ENCODE data around the gene EDC4.
"Not testable (repeated sequence)": the region's sequence is repeated elsewhere in the genome, so short reads cannot be mapped to it uniquely, and the experiment has no call there.

The EDC4 gene, protein sequence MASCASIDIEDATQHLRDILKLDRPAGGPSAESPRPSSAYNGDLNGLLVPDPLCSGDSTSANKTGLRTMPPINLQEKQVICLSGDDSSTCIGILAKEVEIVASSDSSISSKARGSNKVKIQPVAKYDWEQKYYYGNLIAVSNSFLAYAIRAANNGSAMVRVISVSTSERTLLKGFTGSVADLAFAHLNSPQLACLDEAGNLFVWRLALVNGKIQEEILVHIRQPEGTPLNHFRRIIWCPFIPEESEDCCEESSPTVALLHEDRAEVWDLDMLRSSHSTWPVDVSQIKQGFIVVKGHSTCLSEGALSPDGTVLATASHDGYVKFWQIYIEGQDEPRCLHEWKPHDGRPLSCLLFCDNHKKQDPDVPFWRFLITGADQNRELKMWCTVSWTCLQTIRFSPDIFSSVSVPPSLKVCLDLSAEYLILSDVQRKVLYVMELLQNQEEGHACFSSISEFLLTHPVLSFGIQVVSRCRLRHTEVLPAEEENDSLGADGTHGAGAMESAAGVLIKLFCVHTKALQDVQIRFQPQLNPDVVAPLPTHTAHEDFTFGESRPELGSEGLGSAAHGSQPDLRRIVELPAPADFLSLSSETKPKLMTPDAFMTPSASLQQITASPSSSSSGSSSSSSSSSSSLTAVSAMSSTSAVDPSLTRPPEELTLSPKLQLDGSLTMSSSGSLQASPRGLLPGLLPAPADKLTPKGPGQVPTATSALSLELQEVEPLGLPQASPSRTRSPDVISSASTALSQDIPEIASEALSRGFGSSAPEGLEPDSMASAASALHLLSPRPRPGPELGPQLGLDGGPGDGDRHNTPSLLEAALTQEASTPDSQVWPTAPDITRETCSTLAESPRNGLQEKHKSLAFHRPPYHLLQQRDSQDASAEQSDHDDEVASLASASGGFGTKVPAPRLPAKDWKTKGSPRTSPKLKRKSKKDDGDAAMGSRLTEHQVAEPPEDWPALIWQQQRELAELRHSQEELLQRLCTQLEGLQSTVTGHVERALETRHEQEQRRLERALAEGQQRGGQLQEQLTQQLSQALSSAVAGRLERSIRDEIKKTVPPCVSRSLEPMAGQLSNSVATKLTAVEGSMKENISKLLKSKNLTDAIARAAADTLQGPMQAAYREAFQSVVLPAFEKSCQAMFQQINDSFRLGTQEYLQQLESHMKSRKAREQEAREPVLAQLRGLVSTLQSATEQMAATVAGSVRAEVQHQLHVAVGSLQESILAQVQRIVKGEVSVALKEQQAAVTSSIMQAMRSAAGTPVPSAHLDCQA (N-terminal part only)

DNA sequence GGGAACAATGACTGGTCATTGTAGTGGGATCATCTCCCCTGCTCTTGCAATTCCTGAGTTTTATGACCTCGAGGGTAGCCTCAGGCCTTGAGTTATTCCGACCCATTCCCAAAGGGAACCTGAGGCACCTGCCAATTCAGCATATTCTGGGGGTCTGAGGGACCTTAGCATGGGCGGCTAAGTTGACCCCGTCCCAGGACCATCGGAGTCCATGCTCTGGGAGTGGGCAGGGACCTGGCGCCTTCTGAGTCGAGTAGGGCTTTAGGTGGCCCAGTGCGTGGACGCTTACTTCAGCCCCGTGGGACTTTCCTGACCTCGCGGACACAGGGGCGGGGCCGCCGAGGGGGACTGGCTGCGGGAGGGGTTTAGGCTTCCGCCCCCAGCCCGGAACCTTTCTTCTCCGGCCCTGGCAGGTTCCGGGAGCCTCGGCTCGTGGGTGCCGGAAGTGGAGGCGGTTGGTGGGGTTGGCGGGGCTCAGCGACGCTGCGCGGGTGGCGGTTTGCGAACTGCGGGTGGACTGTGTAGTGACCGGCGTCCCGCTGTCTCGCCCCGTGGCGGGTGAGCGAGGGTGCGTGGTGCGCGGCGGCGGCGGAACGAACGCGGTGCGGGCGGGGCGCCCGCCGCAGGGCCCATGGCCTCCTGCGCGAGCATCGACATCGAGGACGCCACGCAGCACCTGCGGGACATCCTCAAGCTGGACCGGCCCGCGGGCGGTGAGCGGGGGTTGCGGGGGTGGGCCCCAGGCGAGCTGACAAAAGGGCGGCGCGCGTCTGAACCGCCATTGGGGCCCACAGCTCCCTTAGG, at the start of gene EDC4:
EDC4 (plus strand) TSS at position 422 of the 804 bp plus-strand sequence; CDS start at position 632, 210 bp downstream.
- Histone ChIP-seq H3K4me1 (ENCODE audit: control insufficient read depth, insufficient read depth, low read length) (peaks cover 13% of the 10 kb centered on the region; the same call in 1 of the 2 replicates), H3K27me3 (ENCODE audit: control insufficient read depth, insufficient read depth, low read length) (no peaks in the 10 kb centered on the region), H3K4me3 (ENCODE audit: low read depth, low read length) (peak within 1 kb of the TSS; percentile 97), H3K9me3 (ENCODE audit: control insufficient read depth, insufficient read depth, low read depth, low read length) (no peaks in the 10 kb centered on the region), H3K9ac (ENCODE audit: low read length) (peak within 1 kb of the TSS; percentile 94), H3K27ac (ENCODE audit: low read depth, low read length) (peak within 1 kb of the TSS; percentile 91), H3K36me3 (ENCODE audit: control insufficient read depth, insufficient read depth, low read length) (peaks cover 66% of the 10 kb centered on the region)

DNA sequence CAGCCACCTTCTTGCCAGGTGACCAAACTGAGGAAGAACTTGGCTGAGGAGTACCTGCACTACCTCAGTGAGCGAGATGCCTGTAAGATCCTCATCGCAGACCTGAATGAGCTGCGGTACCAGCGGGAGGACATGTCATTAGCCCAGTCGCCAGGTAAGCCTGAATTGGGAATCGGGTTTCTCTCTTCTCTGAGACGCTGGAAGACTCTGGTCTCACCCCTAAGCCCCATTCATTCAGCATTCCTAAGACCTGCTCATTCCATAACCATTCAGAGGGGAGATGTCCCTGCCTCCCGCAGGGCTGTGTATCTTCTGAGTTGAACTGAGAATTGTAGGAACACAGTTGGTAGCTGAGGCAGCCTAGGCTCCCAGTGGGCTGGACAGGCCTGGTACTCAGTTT, 47.7 kb upstream of the EDC4 start:
- no peaks in the 10 kb centered on the region for H3K4me1 ChIP-seq (ENCODE audit: control insufficient read depth, insufficient read depth, low read length)
- H3K9me3 ChIP-seq (ENCODE audit: control insufficient read depth, insufficient read depth, low read depth, low read length): no peaks in the 10 kb centered on the region
- no peak overlapping the region for H3K9ac ChIP-seq (ENCODE audit: low read length)
- no peak overlapping the region for H3K27ac ChIP-seq (ENCODE audit: low read depth, low read length)
- H3K36me3 ChIP-seq (ENCODE audit: control insufficient read depth, insufficient read depth, low read length): peaks cover 44% of the 10 kb centered on the region
- H3K4me3 ChIP-seq (ENCODE audit: low read depth, low read length): no peak overlapping the region
- H3K27me3 ChIP-seq (ENCODE audit: control insufficient read depth, insufficient read depth, low read length): no peaks in the 10 kb centered on the region

DNA sequence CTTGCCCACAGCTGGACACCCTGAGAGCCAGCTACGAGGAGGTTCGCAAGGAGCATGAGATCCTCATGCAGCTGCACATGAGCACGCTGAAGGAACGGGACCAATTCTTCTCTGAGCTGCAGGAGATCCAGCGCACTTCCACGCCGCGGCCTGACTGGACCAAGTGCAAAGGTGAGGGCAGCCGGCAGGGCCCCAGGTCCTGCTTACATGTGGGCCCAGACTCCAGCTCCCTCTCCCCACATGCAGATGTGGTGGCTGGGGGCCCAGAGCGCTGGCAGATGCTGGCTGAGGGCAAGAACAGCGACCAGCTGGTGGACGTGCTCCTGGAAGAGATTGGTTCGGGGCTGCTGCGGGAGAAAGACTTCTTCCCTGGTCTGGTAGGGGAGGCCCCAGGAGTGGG, 46.9 kb upstream of the EDC4 start:
- H3K4me1 ChIP-seq (ENCODE audit: control insufficient read depth, insufficient read depth, low read length): no peaks in the 10 kb centered on the region
- peaks cover 52% of the 10 kb centered on the region for H3K36me3 ChIP-seq (ENCODE audit: control insufficient read depth, insufficient read depth, low read length)
- H3K4me3 ChIP-seq (ENCODE audit: low read depth, low read length): no peak overlapping the region
- no peaks in the 10 kb centered on the region for H3K9me3 ChIP-seq (ENCODE audit: control insufficient read depth, insufficient read depth, low read depth, low read length)
- no peak overlapping the region for H3K27ac ChIP-seq (ENCODE audit: low read depth, low read length)
- H3K27me3 ChIP-seq (ENCODE audit: control insufficient read depth, insufficient read depth, low read length): no peaks in the 10 kb centered on the region
- H3K9ac ChIP-seq (ENCODE audit: low read length): no peak overlapping the region

DNA sequence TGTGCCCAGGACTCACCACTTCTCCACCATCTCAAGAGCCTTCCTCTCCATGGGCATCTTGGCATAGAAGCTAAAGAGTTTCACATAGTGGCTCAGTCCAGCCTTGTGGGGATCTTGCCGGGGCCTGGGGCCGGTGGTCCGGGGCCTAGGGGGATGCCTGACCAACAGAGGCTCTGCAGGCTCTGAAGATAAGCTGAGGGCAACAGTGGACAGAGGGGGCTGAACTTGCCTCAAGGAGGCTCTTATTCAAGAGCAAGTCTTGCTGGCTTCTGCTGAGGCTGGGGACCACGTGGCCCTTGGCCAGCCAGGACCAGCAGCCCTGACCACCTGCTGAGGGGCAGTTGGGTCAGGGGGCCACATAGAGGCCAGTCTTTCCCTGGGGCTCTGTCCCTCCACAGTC, 44.2 kb upstream of the EDC4 start:
- Histone ChIP-seq H3K36me3 (ENCODE audit: control insufficient read depth, insufficient read depth, low read length) (peaks cover 66% of the 10 kb centered on the region), H3K9ac (ENCODE audit: low read length) (no peak overlapping the region)

DNA sequence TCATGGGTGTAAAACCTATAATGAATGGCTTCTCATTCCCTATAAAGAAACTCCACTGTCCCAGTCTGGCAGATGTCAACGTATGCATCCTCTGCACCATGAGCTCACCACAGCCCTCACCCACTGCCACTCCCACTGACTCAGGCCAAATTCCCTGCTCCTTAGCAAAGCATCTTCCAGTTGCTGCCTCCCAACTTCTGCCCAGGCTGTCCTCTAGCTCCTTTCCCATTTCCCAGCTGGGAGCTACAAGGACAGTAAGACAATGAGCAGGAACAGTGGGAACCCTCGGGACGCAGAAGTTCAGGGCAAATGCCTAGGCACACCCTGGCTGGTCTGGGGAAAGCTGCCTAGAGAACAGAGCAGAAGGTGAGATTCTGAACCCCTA, 39.8 kb upstream of the EDC4 start:
- peaks cover 6% of the 10 kb centered on the region; the same call in 1 of the 2 replicates for H3K4me1 ChIP-seq (ENCODE audit: control insufficient read depth, insufficient read depth, low read length)
- peaks cover 42% of the 10 kb centered on the region for H3K36me3 ChIP-seq (ENCODE audit: control insufficient read depth, insufficient read depth, low read length)
- H3K27me3 ChIP-seq (ENCODE audit: control insufficient read depth, insufficient read depth, low read length): no peaks in the 10 kb centered on the region
- peak overlapping the region; percentile 77 for H3K9ac ChIP-seq (ENCODE audit: low read length)
- H3K27ac ChIP-seq (ENCODE audit: low read depth, low read length): no peak overlapping the region
- no peaks in the 10 kb centered on the region for H3K9me3 ChIP-seq (ENCODE audit: control insufficient read depth, insufficient read depth, low read depth, low read length)
- H3K4me3 ChIP-seq (ENCODE audit: low read depth, low read length): peak overlapping the region; percentile 62

More for the DNA sequence above, 44.2 kb upstream of the EDC4 start:
- Histone ChIP-seq H3K4me1 (ENCODE audit: control insufficient read depth, insufficient read depth, low read length) (peaks cover 6% of the 10 kb centered on the region; the same call in 1 of the 2 replicates), H3K27me3 (ENCODE audit: control insufficient read depth, insufficient read depth, low read length) (no peaks in the 10 kb centered on the region), H3K27ac (ENCODE audit: low read depth, low read length) (no peak overlapping the region), H3K4me3 (ENCODE audit: low read depth, low read length) (no peak overlapping the region), H3K9me3 (ENCODE audit: control insufficient read depth, insufficient read depth, low read depth, low read length) (no peaks in the 10 kb centered on the region)

DNA sequence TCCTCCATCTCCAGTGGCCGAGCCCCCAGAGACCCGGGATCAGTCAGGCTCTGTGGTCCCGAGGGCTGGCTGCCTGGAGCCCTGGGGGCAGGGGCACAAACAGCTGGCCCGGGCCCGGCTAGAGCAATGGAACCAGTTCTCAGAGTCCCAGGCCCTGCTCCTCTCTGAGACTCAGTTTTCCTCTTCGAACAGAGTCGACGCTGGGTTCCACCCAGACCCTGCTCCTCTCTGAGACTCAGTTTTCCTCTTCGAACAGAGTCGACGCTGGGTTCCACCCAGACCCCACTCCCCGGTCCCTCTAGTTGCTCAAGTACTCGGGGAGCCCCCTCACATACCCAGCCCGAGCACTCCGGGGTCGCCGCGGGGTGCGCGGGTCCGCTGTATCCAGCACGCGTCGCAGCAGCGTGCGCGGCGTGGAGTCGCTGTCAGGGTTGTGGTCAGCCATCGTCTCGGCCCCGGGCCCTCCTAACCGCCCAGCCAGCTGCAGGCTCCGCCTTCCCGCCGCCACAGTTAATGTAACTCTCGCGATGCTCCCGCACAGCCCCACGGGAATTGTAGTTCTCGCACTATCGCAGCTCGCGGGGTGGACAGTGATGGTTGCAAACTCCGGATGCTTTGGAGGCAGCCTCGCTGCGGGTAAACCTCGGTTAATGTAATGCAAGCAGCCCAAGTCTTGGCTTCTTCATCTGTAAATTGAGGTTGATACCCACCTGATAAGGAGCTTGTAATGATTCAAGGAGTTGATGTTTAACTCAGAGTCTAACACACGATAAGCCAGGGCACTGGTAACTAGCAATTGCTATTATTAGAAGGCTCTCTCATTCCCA, 39.2 kb upstream of the EDC4 start:
- peak overlapping the region; percentile 77 for H3K9ac ChIP-seq (ENCODE audit: low read length)
- H3K4me1 ChIP-seq (ENCODE audit: control insufficient read depth, insufficient read depth, low read length): peaks cover 6% of the 10 kb centered on the region; the same call in 1 of the 2 replicates
- no peaks in the 10 kb centered on the region for H3K27me3 ChIP-seq (ENCODE audit: control insufficient read depth, insufficient read depth, low read length)
- no peak overlapping the region for H3K27ac ChIP-seq (ENCODE audit: low read depth, low read length)
- no peaks in the 10 kb centered on the region for H3K9me3 ChIP-seq (ENCODE audit: control insufficient read depth, insufficient read depth, low read depth, low read length)
- H3K4me3 ChIP-seq (ENCODE audit: low read depth, low read length): peak overlapping the region; percentile 62
- peaks cover 36% of the 10 kb centered on the region for H3K36me3 ChIP-seq (ENCODE audit: control insufficient read depth, insufficient read depth, low read length)

DNA sequence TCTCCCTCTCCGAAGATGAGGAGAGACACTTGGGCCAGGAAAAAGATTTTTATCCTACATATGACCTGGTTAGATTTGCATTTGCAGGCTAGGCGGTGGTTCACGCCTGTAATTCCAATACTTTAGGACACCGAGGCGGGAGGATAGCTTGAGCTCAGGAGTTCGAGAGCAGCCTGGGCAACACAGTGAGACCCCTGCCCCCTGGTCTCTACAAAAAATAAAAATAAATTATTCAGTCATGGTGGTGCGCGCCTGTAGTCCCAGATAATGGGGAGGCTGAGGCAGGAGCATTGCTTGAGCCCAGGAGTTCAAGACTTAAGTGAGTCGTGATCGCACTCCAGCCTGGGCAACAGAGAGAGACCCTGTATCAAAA, 38.6 kb upstream of the EDC4 start:
- peak overlapping the region; percentile 77 for H3K9ac ChIP-seq (ENCODE audit: low read length)

DNA sequence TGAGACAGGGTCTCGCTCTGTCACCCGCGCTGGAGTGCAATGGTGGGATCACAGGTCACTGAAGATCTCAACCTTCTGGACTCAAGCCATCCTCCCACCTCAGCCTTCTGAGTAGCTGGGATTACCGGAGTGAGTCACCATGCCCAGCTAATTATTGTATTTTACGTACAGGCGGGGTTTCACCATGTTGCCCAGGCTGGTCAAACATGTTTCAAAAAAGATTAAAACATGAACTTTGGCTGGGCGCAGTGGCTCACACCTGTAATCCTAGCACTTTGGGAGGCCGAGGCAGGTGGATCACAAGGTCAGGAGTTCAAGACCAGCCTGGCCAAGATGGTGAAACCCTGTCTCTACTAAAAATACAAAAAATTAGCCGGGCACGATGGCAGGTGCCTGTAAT, 35.7 kb upstream of the EDC4 start:
- not testable (repeated sequence) for H3K4me3 ChIP-seq (ENCODE audit: low read depth, low read length); H3K9ac ChIP-seq (ENCODE audit: low read length); H3K27me3 ChIP-seq (ENCODE audit: control insufficient read depth, insufficient read depth, low read length); H3K9me3 ChIP-seq (ENCODE audit: control insufficient read depth, insufficient read depth, low read depth, low read length); H3K27ac ChIP-seq (ENCODE audit: low read depth, low read length); H3K36me3 ChIP-seq (ENCODE audit: control insufficient read depth, insufficient read depth, low read length)
- peaks cover 12% of the 10 kb centered on the region; the same call in 1 of the 2 replicates for H3K4me1 ChIP-seq (ENCODE audit: control insufficient read depth, insufficient read depth, low read length)

More for the DNA sequence above, 38.6 kb upstream of the EDC4 start:
- no peaks in the 10 kb centered on the region for H3K9me3 ChIP-seq (ENCODE audit: control insufficient read depth, insufficient read depth, low read depth, low read length)
- H3K27ac ChIP-seq (ENCODE audit: low read depth, low read length): no peak overlapping the region
- peaks cover 30% of the 10 kb centered on the region for H3K36me3 ChIP-seq (ENCODE audit: control insufficient read depth, insufficient read depth, low read length)
- H3K27me3 ChIP-seq (ENCODE audit: control insufficient read depth, insufficient read depth, low read length): no peaks in the 10 kb centered on the region
- H3K4me3 ChIP-seq (ENCODE audit: low read depth, low read length): peak overlapping the region; percentile 62
- H3K4me1 ChIP-seq (ENCODE audit: control insufficient read depth, insufficient read depth, low read length): peaks cover 6% of the 10 kb centered on the region; the same call in 1 of the 2 replicates

DNA sequence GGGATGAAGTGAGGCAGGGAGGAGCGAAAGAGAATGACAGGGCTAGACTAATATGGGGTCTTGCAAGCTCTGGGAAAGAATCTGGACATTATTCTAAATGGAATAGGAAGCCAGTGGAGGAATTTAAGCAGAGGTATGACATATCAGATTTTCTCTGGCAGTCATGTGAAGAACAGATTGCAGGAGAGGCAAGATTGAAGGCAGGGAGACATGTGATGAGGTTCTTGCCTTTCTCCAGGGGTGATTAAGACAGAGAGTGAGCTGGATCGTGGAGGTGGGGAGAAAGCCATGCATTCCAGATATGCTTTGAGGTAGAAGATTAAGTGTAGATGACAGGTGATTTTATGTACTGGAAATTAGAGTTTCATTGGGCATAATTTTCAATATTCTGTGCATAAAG, 35.0 kb upstream of the EDC4 start:
- Histone ChIP-seq H3K4me1 (ENCODE audit: control insufficient read depth, insufficient read depth, low read length) (peaks cover 8% of the 10 kb centered on the region; the same call in 1 of the 2 replicates), H3K9me3 (ENCODE audit: control insufficient read depth, insufficient read depth, low read depth, low read length) (no peaks in the 10 kb centered on the region), H3K27me3 (ENCODE audit: control insufficient read depth, insufficient read depth, low read length) (no peaks in the 10 kb centered on the region), H3K36me3 (ENCODE audit: control insufficient read depth, insufficient read depth, low read length) (no peaks in the 10 kb centered on the region), H3K27ac (ENCODE audit: low read depth, low read length) (no peak overlapping the region), H3K9ac (ENCODE audit: low read length) (no peak overlapping the region), H3K4me3 (ENCODE audit: low read depth, low read length) (no peak overlapping the region)
